RPMI8226 (cell line): ENCODE results near the gene PDE9A.
"Not testable (repeated sequence)": the region's sequence is repeated elsewhere in the genome, so short reads cannot be mapped to it uniquely, and the experiment has no call there.

Experiments used
- DNase-seq: peaks from one replicate; pipeline ENCODE4 v3.0.0-alpha.2; 2015

The PDE9A gene

DNA sequence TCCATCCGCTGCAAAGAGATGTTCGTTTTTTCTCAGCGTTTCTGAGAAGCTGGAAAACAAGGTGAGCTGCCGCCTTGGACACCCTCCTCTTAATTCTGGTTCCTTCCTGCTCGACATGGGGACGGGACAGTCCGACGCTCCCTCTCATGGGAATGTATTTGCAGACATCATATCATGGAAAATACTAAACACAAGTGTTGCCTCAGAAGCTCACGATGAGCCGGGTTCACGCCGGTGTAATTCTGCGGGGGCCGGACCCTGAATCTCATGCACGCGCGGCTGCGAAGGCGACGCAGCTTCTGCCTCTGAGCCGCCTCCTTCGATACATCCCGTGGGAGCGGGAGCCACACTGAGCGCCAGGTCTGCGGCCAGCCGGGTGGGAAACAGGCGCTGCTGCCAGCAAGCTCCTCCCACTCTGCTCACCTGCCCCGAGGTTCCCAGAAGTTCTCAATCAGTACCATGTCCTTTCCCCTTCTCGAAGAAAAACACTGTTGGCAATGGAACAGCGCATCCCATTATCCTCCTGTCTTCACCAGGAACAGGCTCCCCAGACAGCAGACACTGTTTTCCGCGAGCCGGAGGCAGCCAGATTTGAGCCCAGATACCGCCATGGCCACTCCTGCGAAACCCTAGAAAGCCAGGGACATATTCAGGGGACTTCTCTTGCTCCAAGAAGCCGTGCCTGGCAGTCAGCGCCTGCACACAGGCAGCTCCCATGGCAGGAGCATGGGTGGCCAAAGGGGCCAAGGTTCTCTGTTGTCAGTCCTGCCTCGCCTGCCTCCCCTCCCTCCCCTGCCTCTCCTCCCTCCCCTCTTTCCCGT, 127.9 kb downstream of the PDE9A start:
- no peak for DNase-seq

GRCh38 chr21:42781971-42782722, 128.7 kb downstream of the PDE9A start:
- no peak for DNase-seq

DNA sequence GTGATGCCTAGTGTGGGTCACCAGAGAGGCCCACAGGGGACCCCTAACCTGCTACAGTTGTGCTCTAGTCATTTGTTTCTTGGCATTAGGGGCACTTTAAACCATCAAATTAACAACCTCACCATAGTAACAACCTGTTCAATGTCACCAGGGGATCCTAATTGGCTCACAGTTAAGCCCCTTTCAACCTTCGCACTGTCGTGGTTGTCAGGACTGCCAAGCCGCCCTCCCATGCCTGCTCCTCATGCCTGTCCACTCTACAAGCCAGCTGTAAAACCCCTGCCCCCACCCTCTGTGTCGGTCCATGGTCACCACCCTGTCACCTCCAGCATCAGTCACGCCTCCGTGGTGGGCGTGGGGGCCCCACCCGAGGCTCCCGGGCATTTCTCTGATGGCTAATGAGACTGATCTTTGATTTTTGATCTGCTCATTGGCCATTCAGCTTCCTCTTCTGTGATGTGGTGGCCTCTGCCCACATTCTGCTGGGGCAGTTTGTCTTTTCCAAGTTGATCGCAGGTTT, 129.4 kb downstream of the PDE9A start:
- no peak for DNase-seq

DNA sequence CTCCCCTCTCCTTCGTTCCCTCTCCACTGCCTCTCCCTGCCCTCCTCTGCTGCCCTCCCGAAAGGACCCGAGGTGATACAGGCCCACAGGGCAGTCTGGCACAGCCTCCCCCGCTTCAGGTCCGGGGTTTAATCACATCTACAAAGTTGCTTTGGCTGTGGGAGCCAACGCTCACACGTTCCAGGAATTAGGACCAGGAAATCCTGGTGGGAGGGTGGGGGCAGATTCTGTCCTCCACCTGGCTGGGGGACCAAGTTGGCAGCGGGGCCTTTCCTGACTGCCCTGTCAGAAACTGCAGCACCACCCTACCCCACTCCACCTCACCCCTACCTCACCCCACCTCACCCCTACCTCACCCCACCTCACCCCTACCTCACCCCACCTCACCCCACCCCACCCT, 130.9 kb downstream of the PDE9A start:
- no peak for DNase-seq

- no peak for DNase-seq
These were observed 131.6 kb downstream of the PDE9A start for GRCh38 chr21:42784896-42785451.

DNA sequence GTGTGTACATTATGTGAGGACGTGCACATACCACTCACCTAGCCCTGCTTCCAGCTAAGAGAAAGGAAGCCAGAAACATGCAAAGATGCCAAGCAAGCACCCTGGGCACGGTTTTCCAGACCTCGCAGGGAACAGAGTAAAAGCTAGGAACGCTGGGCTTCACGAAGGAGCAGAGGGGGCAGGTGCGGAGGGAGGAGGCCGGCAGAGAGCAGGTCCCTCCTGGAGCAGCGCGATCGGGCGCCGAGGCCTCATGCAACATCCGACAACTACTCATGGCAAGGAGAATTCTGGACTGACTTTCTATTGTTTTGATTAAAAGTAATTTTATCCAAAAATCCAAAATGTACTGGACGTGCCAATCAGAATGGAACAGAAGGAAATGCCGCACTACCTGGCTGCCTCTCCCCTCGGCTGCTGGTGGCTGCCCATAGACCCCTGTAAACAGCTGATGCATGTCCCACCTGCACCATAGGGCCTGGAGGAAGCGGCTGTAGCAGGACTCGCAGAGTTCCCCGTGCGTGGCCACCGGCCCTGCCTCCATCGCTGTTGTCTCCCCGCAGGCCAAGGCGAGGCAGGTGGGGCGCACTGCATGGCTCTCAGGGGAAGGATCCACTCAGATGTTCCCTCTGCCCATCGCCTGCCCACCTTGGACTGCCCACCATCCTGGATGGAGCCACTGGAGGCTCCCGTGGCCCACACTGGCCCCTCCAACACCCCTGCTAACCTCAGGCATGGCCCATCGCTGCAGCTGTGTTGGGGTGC, 132.4 kb downstream of the PDE9A start:
- DNase-seq, result no peak

- no peak for DNase-seq
These were observed 133.5 kb downstream of the PDE9A start for GRCh38 chr21:42786884-42787283.

DNA sequence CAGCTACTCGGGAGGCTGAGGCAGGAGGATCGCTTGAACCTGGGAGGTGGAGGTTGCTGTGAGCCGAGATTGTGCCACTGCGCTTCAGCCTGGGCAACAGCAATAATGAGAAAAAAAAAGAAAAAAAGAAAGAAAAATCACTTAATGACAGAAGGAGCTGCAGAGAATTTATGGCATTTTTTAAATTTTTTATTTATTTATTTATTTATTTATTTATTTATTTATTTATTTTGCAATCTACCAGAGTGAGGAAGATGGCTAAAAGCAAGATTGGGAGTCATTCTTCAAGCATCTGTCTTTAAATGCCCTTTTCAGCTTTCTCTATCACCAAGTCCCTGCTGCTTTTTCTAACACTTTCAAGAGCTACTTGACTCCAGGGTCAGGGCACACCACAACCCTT, 134.2 kb downstream of the PDE9A start:
- DNase-seq, result no peak

- DNase-seq, result no peak
These were observed 137.2 kb downstream of the PDE9A start for GRCh38 chr21:42790520-42791065.

- DNase-seq, result no peak
These were observed 140.4 kb downstream of the PDE9A start for GRCh38 chr21:42793774-42794173.

GRCh38 chr21:42794551-42794950, 141.1 kb downstream of the PDE9A start:
- no peak for DNase-seq

- DNase-seq, result no peak
These were observed 143.1 kb downstream of the PDE9A start for GRCh38 chr21:42796327-42797062.

DNA sequence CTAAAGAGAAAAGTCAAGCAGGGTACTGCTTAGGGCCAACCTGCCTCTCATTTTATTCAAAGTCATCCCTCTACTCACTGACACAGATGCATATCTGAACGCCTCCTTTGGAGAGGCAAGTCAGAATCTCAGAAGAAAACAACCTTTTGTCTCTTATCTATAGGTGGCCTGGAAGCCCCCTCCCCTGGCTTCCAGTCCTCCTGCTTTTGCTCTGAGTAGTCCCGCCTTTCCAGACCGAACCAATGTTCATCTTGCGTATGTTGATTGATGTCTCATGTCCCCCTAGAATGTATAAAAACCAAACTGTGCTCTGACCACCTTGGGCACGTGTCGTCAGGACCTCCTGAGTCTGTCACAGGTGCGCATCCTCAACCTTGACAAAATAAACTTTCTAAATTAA, 144.1 kb downstream of the PDE9A start:
- no peak for DNase-seq

- no peak for DNase-seq
These were observed 144.7 kb downstream of the PDE9A start for GRCh38 chr21:42798106-42798505.

GRCh38 chr21:42799516-42799915, 146.1 kb downstream of the PDE9A start:
- DNase-seq, result no peak

DNA sequence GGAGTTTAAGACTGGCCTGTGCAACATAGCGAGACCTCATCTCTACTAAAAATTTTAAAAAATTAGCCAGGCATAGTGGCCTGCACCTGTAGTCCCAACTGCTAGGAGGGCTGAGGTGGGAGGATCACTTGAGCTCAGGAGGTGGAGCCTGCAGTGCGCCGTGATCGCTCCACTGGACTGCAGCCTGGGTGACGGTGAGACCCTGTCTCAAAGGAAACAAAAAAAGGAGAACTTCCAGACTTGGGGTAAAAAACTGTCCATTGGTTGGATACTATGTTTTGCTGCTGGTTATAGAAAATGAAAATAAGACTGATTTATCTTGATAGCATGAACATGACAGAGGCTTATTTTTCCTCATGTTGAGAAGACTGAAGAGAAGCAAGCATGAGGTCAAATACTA, 146.5 kb downstream of the PDE9A start:
- DNase-seq, result no peak

- not testable (repeated sequence) for DNase-seq
These were observed 148.2 kb downstream of the PDE9A start for GRCh38 chr21:42801616-42802015.

DNA sequence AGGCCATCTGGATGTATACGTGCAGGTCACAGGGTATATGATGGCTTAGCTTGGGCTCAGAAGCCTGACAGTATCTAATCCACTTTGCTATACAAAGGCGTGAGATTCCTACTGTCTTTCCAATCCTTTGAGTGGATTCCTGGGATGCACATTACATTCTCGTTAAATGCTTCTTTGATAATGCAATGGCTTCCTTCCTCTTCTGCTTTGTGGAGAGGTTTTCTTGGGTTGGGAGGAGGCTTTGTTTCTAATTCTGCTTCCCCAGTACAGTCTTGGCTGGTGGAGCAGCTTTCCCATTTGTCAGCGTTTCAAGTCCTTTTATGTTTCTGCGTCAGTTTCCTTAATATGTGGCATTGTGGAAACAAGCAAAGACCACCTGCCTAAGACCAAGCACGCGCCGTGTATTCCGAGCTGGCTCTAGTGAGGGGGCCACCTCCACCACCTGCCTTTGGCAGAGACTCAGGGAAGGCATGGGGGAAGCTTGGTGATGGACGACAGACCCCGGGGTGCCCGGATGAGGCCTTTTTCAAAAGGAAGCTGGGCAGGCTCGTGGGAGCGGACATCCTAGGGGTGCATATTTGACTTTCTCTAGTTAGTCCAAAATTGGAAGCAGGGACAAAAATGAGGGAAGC, 153.2 kb downstream of the PDE9A start:
- DNase-seq, result no peak

DNA sequence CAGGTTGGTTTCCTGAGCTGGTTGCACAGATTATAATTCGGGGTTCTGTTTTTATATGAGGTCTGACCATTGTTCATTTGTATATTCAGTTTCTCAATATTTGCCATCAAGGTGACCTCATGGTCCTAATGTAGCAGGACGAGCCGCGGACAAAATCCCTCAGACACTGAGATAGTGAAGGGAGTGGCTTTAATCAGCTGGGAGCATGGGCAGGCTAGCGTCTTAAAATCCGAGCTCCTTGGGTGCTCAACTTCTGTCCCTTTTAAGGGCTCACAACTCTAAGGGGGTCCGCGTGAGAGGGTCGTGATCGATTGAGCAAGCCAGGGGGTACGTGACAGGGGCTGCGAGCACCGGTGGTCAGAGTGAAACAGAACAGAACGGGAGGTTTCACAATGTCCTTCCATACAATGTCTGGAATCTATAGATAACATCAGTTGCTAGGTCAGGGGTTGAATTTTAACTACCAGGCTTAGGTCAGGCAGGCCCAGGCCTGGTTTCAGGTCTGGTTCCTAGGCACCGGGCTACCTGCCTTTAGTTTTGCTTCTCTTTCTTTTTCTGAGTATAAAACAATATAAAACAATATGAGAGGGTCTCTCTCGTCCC, 154.0 kb downstream of the PDE9A start:
- DNase-seq, result not testable (repeated sequence)

GRCh38 chr21:42807938-42808613, 154.7 kb downstream of the PDE9A start:
- no peak for DNase-seq
